NCI-H524 treated with DMSO at 0.1 percent for 48 hours (cell line): Measurements from ENCODE around the gene PRSS23.
"Not testable (repeated sequence)": the region's sequence is repeated elsewhere in the genome, so short reads cannot be mapped to it uniquely, and the experiment has no call there.

Experiments used
- DNase-seq: peaks from one replicate; lab custom pipeline; 2025; lab: John Stamatoyannopoulos, UW

The PRSS23 gene

GRCh38 chr11:86800076-86800959, at the start of gene PRSS23:
PRSS23 (plus strand) TSS chr11:86800542; CDS start chr11:86807644, 7,102 bp downstream.
- no peak for DNase-seq

- no peak for DNase-seq
Measured at GRCh38 chr11:86753459-86753858, 46.9 kb upstream of the PRSS23 start.

GRCh38 chr11:86755146-86755545, 45.2 kb upstream of the PRSS23 start:
- DNase-seq = no peak

GRCh38 chr11:86758171-86758570, 42.2 kb upstream of the PRSS23 start:
- no peak for DNase-seq

- no peak for DNase-seq
Measured at GRCh38 chr11:86760577-86760976, 39.8 kb upstream of the PRSS23 start.

- no peak for DNase-seq
Measured at GRCh38 chr11:86761978-86762377, 38.4 kb upstream of the PRSS23 start.

- DNase-seq = no peak
Measured at GRCh38 chr11:86765203-86765602, 35.1 kb upstream of the PRSS23 start.

GRCh38 chr11:86765878-86766277, 34.5 kb upstream of the PRSS23 start:
- DNase-seq = no peak

- DNase-seq = no peak
Measured at GRCh38 chr11:86769219-86769618, 31.1 kb upstream of the PRSS23 start.

- DNase-seq = not testable (repeated sequence)
Measured at GRCh38 chr11:86770473-86771027, 29.8 kb upstream of the PRSS23 start.

- DNase-seq = no peak
Measured at GRCh38 chr11:86772999-86773398, 27.3 kb upstream of the PRSS23 start.

- DNase-seq = no peak
Measured at GRCh38 chr11:86773513-86774252, 26.7 kb upstream of the PRSS23 start.

GRCh38 chr11:86774417-86774816, 25.9 kb upstream of the PRSS23 start:
- DNase-seq = no peak

- DNase-seq = no peak
Measured at GRCh38 chr11:86775361-86775760, 25.0 kb upstream of the PRSS23 start.

GRCh38 chr11:86781546-86781945, 18.8 kb upstream of the PRSS23 start:
- no peak for DNase-seq

GRCh38 chr11:86782742-86783141, 17.6 kb upstream of the PRSS23 start:
- DNase-seq = no peak

- no peak for DNase-seq
Measured at GRCh38 chr11:86783661-86784060, 16.7 kb upstream of the PRSS23 start.

- DNase-seq = no peak
Measured at GRCh38 chr11:86784241-86784681, 16.1 kb upstream of the PRSS23 start.

GRCh38 chr11:86785576-86785975, 14.8 kb upstream of the PRSS23 start:
- no peak for DNase-seq

- no peak for DNase-seq
Measured at GRCh38 chr11:86787018-86787536, 13.3 kb upstream of the PRSS23 start.

- DNase-seq = no peak
Measured at GRCh38 chr11:86787656-86788055, 12.7 kb upstream of the PRSS23 start.

GRCh38 chr11:86790195-86790725, 10.1 kb upstream of the PRSS23 start:
- no peak for DNase-seq
